BE2C (cell line): ENCODE measurements around the gene TTC23.

Experiments
- DNase-seq: peaks from one replicate; pipeline ENCODE4 v3.0.0-alpha.2; 2020
- H3K27me3 ChIP-seq: fragments of 250-450 bp; sonication (Bioruptor Pico); 2 replicates; pipeline ENCODE4 v1.5.1; 2020; ENCODE audit warnings: mild to moderate bottlenecking
- H3K36me3 ChIP-seq: fragments of 250-450 bp; sonication (Bioruptor Pico); 2 replicates; pipeline ENCODE4 v1.5.1; 2020; ENCODE audit warnings: mild to moderate bottlenecking
- H3K4me1 ChIP-seq: fragments of 250-450 bp; sonication (Bioruptor Pico); 2 replicates; pipeline ENCODE4 v1.5.1; 2020
- H3K4me3 ChIP-seq: 2 replicates; pipeline ENCODE4 v1.5.1; 2011; ENCODE audit warnings: low read depth, low read length
- H3K9me3 ChIP-seq: fragments of 250-450 bp; sonication (Bioruptor Pico); 2 replicates; pipeline ENCODE4 v1.5.1; 2020
- CTCF ChIP-seq: IDR thresholded peaks from 2 replicates; pipeline ENCODE4 v1.5.1; 2012; ENCODE audit warnings: mild to moderate bottlenecking, low read depth, low read length

Gene TTC23

GRCh38 chr15:99132634-99133287 lies 116.6 kb downstream of the TTC23 start:
- Histone ChIP-seq H3K4me3 (no peak overlapping the region), H3K9me3 (no peaks in the 10 kb centered on the region), H3K27me3 (no peaks in the 10 kb centered on the region), H3K4me1 (peaks cover 23% of the 10 kb centered on the region), H3K36me3 (peaks cover 73% of the 10 kb centered on the region)
- DNase-seq = no peak
- TF ChIP-seq CTCF = no peak

GRCh38 chr15:99132122-99132521 lies 117.3 kb downstream of the TTC23 start:
- no peaks in the 10 kb centered on the region for H3K27me3 ChIP-seq
- no peaks in the 10 kb centered on the region for H3K9me3 ChIP-seq
- peaks cover 23% of the 10 kb centered on the region for H3K4me1 ChIP-seq
- H3K4me3 ChIP-seq = no peak overlapping the region
- DNase-seq = no peak
- peaks cover 75% of the 10 kb centered on the region for H3K36me3 ChIP-seq
- no peak for TF ChIP-seq CTCF

- Histone ChIP-seq H3K4me1 (peaks cover 23% of the 10 kb centered on the region), H3K4me3 (no peak overlapping the region), H3K27me3 (no peaks in the 10 kb centered on the region), H3K9me3 (no peaks in the 10 kb centered on the region), H3K36me3 (peaks cover 75% of the 10 kb centered on the region)
- no peak for TF ChIP-seq CTCF
- DNase-seq = no peak
Observed at GRCh38 chr15:99131441-99132023, 117.8 kb downstream of the TTC23 start.

GRCh38 chr15:99130765-99131440 lies 118.5 kb downstream of the TTC23 start:
- H3K4me1 ChIP-seq = peaks cover 23% of the 10 kb centered on the region
- no peak for TF ChIP-seq CTCF

GRCh38 chr15:99130314-99130713 lies 119.1 kb downstream of the TTC23 start:
- H3K4me1 ChIP-seq = peaks cover 23% of the 10 kb centered on the region
- H3K27me3 ChIP-seq = no peaks in the 10 kb centered on the region
- no peak for TF ChIP-seq CTCF
- no peak overlapping the region for H3K4me3 ChIP-seq
- no peak for DNase-seq
- H3K9me3 ChIP-seq = no peaks in the 10 kb centered on the region
- peaks cover 84% of the 10 kb centered on the region for H3K36me3 ChIP-seq

More at GRCh38 chr15:99130765-99131440, 118.5 kb downstream of the TTC23 start:
- Histone ChIP-seq H3K4me3 (no peak overlapping the region), H3K36me3 (peaks cover 78% of the 10 kb centered on the region), H3K9me3 (no peaks in the 10 kb centered on the region), H3K27me3 (no peaks in the 10 kb centered on the region)
- no peak for DNase-seq

GRCh38 chr15:99129644-99130043 lies 119.7 kb downstream of the TTC23 start:
- Histone ChIP-seq H3K4me3 (no peak overlapping the region), H3K36me3 (peaks cover 88% of the 10 kb centered on the region), H3K27me3 (no peaks in the 10 kb centered on the region), H3K4me1 (peaks cover 27% of the 10 kb centered on the region), H3K9me3 (no peaks in the 10 kb centered on the region)
- DNase-seq = no peak
- TF ChIP-seq CTCF = no peak
